Thymus (tissue), 11 donors: ENCODE results near the gene TENM3. TPM values are rescaled to one million over a fixed set of nuclear protein-coding genes. Genes with fewer than 3 reads are reported as not detected.

Experiments
- DNase-seq, 9 donors: peaks; one replicate each; pipeline ENCODE4 v3.0.0-alpha.2; 2013; ENCODE audit warnings: low spot score in 9 of 9, low read depth in 6 of 9, missing footprints in 1 of 9
- H3K27ac ChIP-seq, 2 donors: one replicate each; pipeline ENCODE4 v1.5.1; 2013; ENCODE audit warnings: control low read depth in 1 of 2, low read depth in 1 of 2, low read length in 1 of 2, mild to moderate bottlenecking in 1 of 2, moderate library complexity in 1 of 2
- H3K27me3 ChIP-seq, 2 donors: one replicate each; pipeline ENCODE4 v1.5.1; 2013; ENCODE audit warnings: low read length in 1 of 2; ENCODE audit not compliant: control insufficient read depth in 2 of 2, insufficient read depth in 1 of 2
- H3K36me3 ChIP-seq, 2 donors: one replicate each; pipeline ENCODE4 v1.5.1; 2013; ENCODE audit warnings: low read length in 1 of 2, mild to moderate bottlenecking in 1 of 2, moderate library complexity in 1 of 2; ENCODE audit not compliant: control insufficient read depth in 2 of 2, insufficient read depth in 2 of 2
- H3K4me1 ChIP-seq, 2 donors: one replicate each; pipeline ENCODE4 v1.5.1; 2013; ENCODE audit warnings: low read length in 2 of 2; ENCODE audit not compliant: control insufficient read depth in 2 of 2, insufficient read depth in 2 of 2
- H3K4me3 ChIP-seq, 2 donors: one replicate each; pipeline ENCODE4 v1.5.1; 2013; ENCODE audit warnings: low read length in 2 of 2, control low read depth in 1 of 2, mild to moderate bottlenecking in 1 of 2
- H3K9me3 ChIP-seq, 2 donors: one replicate each; pipeline ENCODE4 v1.5.1; 2013; ENCODE audit warnings: low read length in 1 of 2, mild to moderate bottlenecking in 1 of 2; ENCODE audit not compliant: control insufficient read depth in 2 of 2, insufficient read depth in 1 of 2
- WGBS: extraction: QIAGEN DNeasy Blood & Tissue Kit; methylation state at CpG from one replicate; pipeline ENCODE4 v1.1.7; 2013; 5-methylcytosine and 5-hydroxymethylcytosine counted together
- polyA plus RNA-seq: library from polyadenylated mRNA; stranded (reverse); fragments of 200-250 nt; gene quantifications from one replicate; pipeline ENCODE4 v1.2.3, GENCODE V29; 2013
- total RNA-seq: library from RNA; stranded (reverse); fragments of 120-200 nt; gene quantifications from one replicate; pipeline ENCODE4 v1.2.4, GENCODE V29; 2013
- donor health status: healthy.

Gene TENM3
- total and polyA plus RNA-seq, 2 donors: 2.1 to 9.5 TPM

GRCh38 chr4:182245541-182246215, 2.5 kb downstream of the TENM3 start:
- Histone ChIP-seq H3K27me3 (no peaks in the 10 kb centered on the region), H3K4me3 (no peak overlapping the region), H3K9me3 (no peaks in the 10 kb centered on the region), H3K27ac (no peak overlapping the region), H3K4me1 (no peaks in the 10 kb centered on the region), H3K36me3 (no peaks in the 10 kb centered on the region)
- 90% methylated on average over 10 of the region's 10 CpGs for WGBS
- no peak for DNase-seq

- no peak overlapping the region for H3K4me3 ChIP-seq
- DNase-seq: no peak
- no peaks in the 10 kb centered on the region for H3K27me3 ChIP-seq
- H3K27ac ChIP-seq: no peak overlapping the region
- no peaks in the 10 kb centered on the region for H3K9me3 ChIP-seq
- no peaks in the 10 kb centered on the region for H3K4me1 ChIP-seq
- whole genome bisulfite sequencing: 74% methylated on average over 27 of the region's 27 CpGs
- H3K36me3 ChIP-seq: no peaks in the 10 kb centered on the region
These were observed 3.4 kb downstream of the TENM3 start for GRCh38 chr4:182246401-182247205.

- no peak overlapping the region for H3K4me3 ChIP-seq
These were observed 5.1 kb downstream of the TENM3 start for GRCh38 chr4:182248295-182248694.

GRCh38 chr4:182250446-182250845, 7.2 kb downstream of the TENM3 start:
- Histone ChIP-seq H3K4me1 (no peaks in the 10 kb centered on the region), H3K27ac (no peak overlapping the region), H3K36me3 (no peaks in the 10 kb centered on the region), H3K9me3 (no peaks in the 10 kb centered on the region), H3K4me3 (no peak overlapping the region), H3K27me3 (no peaks in the 10 kb centered on the region)
- no peak for DNase-seq
- 90% methylated on average over 6 of the region's 6 CpGs for WGBS

More at GRCh38 chr4:182248295-182248694, 5.1 kb downstream of the TENM3 start:
- H3K27ac ChIP-seq: no peak overlapping the region
- DNase-seq: no peak
- no peaks in the 10 kb centered on the region for H3K27me3 ChIP-seq
- H3K4me1 ChIP-seq: no peaks in the 10 kb centered on the region
- 79% methylated on average over 3 of the region's 3 CpGs for WGBS
- no peaks in the 10 kb centered on the region for H3K36me3 ChIP-seq
- H3K9me3 ChIP-seq: no peaks in the 10 kb centered on the region

GRCh38 chr4:182251116-182251515, 7.9 kb downstream of the TENM3 start:
- H3K9me3 ChIP-seq: no peaks in the 10 kb centered on the region
- DNase-seq: no peak
- 93% methylated on average over 8 of the region's 8 CpGs for WGBS
- no peaks in the 10 kb centered on the region for H3K4me1 ChIP-seq
- no peaks in the 10 kb centered on the region for H3K27me3 ChIP-seq
- H3K36me3 ChIP-seq: no peaks in the 10 kb centered on the region
- H3K27ac ChIP-seq: no peak overlapping the region
- H3K4me3 ChIP-seq: no peak overlapping the region

GRCh38 chr4:182252220-182252619, 9.0 kb downstream of the TENM3 start:
- Histone ChIP-seq H3K9me3 (no peaks in the 10 kb centered on the region), H3K4me1 (no peaks in the 10 kb centered on the region), H3K27ac (no peak overlapping the region), H3K36me3 (no peaks in the 10 kb centered on the region), H3K4me3 (no peak overlapping the region), H3K27me3 (no peaks in the 10 kb centered on the region)
- WGBS: 85% methylated on average over 4 of the region's 4 CpGs
- DNase-seq: no peak

GRCh38 chr4:182254026-182254780, 11.0 kb downstream of the TENM3 start:
- no peaks in the 10 kb centered on the region for H3K9me3 ChIP-seq
- no peaks in the 10 kb centered on the region for H3K4me1 ChIP-seq
- WGBS: 80% methylated on average over 10 of the region's 10 CpGs
- H3K36me3 ChIP-seq: no peaks in the 10 kb centered on the region
- no peak for DNase-seq
- no peak overlapping the region for H3K4me3 ChIP-seq
- no peaks in the 10 kb centered on the region for H3K27me3 ChIP-seq
- no peak overlapping the region for H3K27ac ChIP-seq

- 77% methylated on average over 8 of the region's 8 CpGs for WGBS
- no peaks in the 10 kb centered on the region for H3K4me1 ChIP-seq
- no peak overlapping the region for H3K4me3 ChIP-seq
- no peaks in the 10 kb centered on the region for H3K9me3 ChIP-seq
- H3K27me3 ChIP-seq: no peaks in the 10 kb centered on the region
- no peak for DNase-seq
- H3K27ac ChIP-seq: no peak overlapping the region
- H3K36me3 ChIP-seq: no peaks in the 10 kb centered on the region
These were observed 12.4 kb downstream of the TENM3 start for GRCh38 chr4:182255441-182256190.
